HG03196 (cell line): ENCODE measurements around the gene MFSD2A.
A peak's percentile ranks its signal among the peaks of the same experiment; 100 is the strongest.
"Not testable (repeated sequence)": the region's sequence is repeated elsewhere in the genome, so short reads cannot be mapped to it uniquely, and the experiment has no call there.

Source experiments
- ATAC-seq: cut with Tn5 transposase; IDR thresholded peaks from one replicate; pipeline ENCODE4 v1.9.1; 2021; ENCODE audit not compliant: unreplicated experiment

Gene MFSD2A

DNA sequence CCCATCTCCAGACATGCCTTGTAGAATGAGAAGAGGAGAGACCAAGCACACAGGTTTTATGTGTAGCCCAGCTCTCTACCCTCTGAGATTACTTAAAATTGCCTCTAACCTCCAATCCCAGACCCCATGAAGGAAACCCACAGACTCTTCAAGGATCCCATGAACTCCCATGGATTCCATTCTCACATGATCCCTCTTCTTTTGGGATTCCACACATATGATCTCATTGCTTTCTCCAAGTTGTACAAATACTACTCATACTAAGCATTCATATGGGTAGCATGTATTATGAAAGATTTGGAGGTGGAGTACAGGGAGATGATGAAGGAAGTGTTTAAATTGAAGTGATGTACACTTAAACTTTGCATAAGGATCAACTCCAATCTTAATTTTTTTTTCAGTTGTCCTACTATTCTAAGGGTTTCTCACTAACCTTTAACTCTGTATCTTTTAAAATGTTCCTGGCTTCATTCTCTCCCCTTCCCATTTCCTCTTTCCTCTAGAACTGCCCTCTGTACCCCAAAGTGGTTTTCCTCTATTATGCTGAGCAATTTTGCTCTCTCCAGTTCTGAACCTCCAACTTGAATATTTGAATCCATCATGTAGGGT, 41.6 kb downstream of the MFSD2A start:
- no peak for ATAC-seq

DNA sequence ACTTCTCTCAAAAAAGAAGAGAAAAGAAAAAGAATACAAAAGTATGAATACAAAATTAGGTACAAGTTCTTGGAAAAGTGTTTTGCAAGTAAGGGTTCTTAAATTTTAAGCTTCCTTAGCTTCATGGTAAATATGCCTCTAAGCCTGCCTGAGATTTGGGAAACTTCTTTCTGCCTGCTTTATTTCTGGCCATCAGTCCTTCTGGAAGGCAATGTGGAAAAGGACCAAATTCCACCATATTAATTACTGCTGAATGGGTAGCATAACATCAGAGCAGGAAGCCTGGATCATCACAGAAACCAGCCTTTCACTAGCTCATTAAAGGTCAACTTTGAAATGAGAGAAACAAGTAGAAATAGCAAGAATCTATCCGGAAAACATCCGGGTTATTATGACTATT, 46.5 kb downstream of the MFSD2A start:
- ATAC-seq, result no peak

- peak; percentile 69 for ATAC-seq
Observed at GRCh38 chr1:40003156-40004093, 48.5 kb downstream of the MFSD2A start.

DNA sequence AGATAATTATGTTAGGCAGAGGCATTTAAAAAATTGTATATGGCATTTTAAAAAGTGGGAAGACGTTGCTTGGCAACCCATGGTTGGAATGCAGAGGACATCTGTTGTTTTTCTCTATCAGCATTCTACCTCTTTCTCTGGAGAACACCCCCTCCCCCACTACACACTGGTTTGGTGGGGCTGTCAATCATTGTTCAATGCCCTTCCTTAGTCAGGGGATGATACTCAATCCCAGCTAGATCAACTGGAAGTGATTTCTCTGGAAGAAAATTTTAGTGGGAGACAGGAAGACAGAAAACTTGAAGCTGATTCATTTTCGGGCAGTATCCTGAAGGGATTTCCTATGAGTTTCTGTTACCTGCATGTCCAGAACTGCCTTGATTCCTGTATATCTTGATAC, 49.9 kb downstream of the MFSD2A start:
- no peak for ATAC-seq

DNA sequence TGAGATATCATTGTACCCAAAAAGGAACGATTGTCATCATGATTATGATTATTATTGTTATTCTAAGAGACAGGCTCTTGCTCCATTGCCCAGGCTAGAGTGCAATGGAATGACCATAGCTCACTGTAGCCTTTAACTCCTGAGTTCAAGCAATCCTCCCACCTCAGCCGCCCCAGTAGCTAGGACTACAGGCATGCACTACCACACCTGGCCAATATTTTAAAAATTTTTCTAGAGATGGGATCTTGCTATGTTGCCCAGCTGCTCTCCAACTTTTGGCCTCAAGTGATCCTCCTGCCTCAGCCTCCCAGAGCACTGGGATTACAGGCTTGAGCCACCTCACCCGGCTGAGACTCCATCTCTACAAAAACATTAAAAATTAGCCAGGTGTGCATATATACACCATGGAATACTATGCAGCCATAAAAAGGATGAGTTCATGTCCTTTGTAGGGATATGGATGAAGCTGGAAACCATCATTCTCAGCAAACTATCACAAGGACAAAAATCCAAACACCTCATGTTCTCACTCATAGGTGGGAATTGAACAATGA, 52.6 kb downstream of the MFSD2A start:
- not testable (repeated sequence) for ATAC-seq

GRCh38 chr1:40011198-40011597, 56.3 kb downstream of the MFSD2A start:
- ATAC-seq, result no peak

DNA sequence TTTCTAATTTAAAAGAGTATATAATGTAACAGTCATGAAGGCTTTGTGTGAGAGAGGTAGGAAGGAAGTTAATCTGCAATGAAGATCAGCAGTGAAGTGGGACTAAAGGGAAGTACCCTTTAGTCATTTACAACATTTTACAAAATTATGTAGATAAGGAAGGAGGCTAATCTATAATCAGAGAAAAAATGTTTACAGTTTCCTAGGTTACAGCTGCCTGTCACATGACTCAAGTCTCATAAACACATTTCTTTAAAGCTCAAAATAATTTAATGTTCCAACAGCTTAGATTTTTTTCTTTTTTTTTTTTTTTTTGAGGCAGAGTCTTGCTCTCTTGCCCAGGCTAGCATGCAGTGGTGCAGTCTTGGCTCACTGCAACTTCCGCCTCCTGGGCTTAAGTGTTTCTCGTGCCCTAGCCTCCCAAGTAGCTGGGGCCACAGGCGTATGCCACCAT, 59.3 kb downstream of the MFSD2A start:
- ATAC-seq, result no peak

GRCh38 chr1:40014812-40015594, 60.1 kb downstream of the MFSD2A start:
- no peak for ATAC-seq

- ATAC-seq, result no peak
Observed at GRCh38 chr1:40017951-40018575, 63.1 kb downstream of the MFSD2A start.
